Fibroblast of skin of scalp (primary cell): ENCODE data around the gene MOV10.

Experiments
- DNase-seq: peaks from one replicate; pipeline ENCODE4 v3.0.0-alpha.2; 2013

Gene MOV10

GRCh38 chr1:112699425-112700144 lies 25.1 kb downstream of the MOV10 start:
- no peak for DNase-seq

GRCh38 chr1:112700290-112701226 lies 26.1 kb downstream of the MOV10 start:
- DNase-seq = peak; percentile 99

- no peak for DNase-seq
Measured at GRCh38 chr1:112701227-112702066, 27.0 kb downstream of the MOV10 start.

- DNase-seq = no peak
Measured at GRCh38 chr1:112702067-112702395, 27.6 kb downstream of the MOV10 start.

- no peak for DNase-seq
Measured at GRCh38 chr1:112702420-112703261, 28.2 kb downstream of the MOV10 start.

- DNase-seq = no peak
Measured at GRCh38 chr1:112703706-112704105, 29.2 kb downstream of the MOV10 start.

GRCh38 chr1:112704391-112704933 lies 30.0 kb downstream of the MOV10 start:
- no peak for DNase-seq

- peak; percentile 98 for DNase-seq
Measured at GRCh38 chr1:112704934-112705627, 30.6 kb downstream of the MOV10 start.

GRCh38 chr1:112706505-112707220 lies 32.2 kb downstream of the MOV10 start, which contains the start of gene RHOC:
TSS of gene RHOC (minus strand) at chr1:112707127. CDS start at chr1:112703799, 3,328 bp downstream.
- DNase-seq = peak; percentile 76

GRCh38 chr1:112707221-112708001 lies 33.0 kb downstream of the MOV10 start:
- peak; percentile 88 for DNase-seq

- no peak for DNase-seq
Measured at GRCh38 chr1:112708002-112708448, 33.6 kb downstream of the MOV10 start.

- DNase-seq = no peak
Measured at GRCh38 chr1:112708489-112708888, 34.0 kb downstream of the MOV10 start.

GRCh38 chr1:112710159-112710558 lies 35.7 kb downstream of the MOV10 start:
- no peak for DNase-seq

- DNase-seq = no peak
Measured at GRCh38 chr1:112710586-112710985, 36.1 kb downstream of the MOV10 start.

GRCh38 chr1:112711041-112711440 lies 36.6 kb downstream of the MOV10 start:
- no peak for DNase-seq

- no peak for DNase-seq
Measured at GRCh38 chr1:112711670-112712069, 37.2 kb downstream of the MOV10 start.

- DNase-seq = no peak
Measured at GRCh38 chr1:112712191-112712590, 37.7 kb downstream of the MOV10 start.

- DNase-seq = no peak
Measured at GRCh38 chr1:112712701-112713128, 38.3 kb downstream of the MOV10 start.
